Activated CD8-positive, alpha-beta memory T cell treated with anti-CD3 and anti-CD28 coated beads, Interleukin-2, amount 10 ng/mL, durations not matched to agents 7 days and 5 days (primary cell): ENCODE measurements around the gene DLG1. TPM values are rescaled to one million over a fixed set of nuclear protein-coding genes. Genes with fewer than 3 reads are reported as not detected.
A peak's percentile ranks its signal among the peaks of the same experiment; 100 is the strongest.

Experiments used
- ATAC-seq: fragments of 150-1000 bp; cut with Tn5 transposase; one replicate; pipeline ENCODE4 v1.10.0; 2021; ENCODE audit warnings: moderate library complexity
- CTCF ChIA-PET: fragments of 350-600 bp; sonication (Branson Sonifier 250); formaldehyde crosslinking; loops from one replicate; lab custom pipeline; 2021; ENCODE audit warnings: antibody characterized with exemption; lab: Charles Lee
- DNase-seq: peaks from one replicate; pipeline ENCODE4 v3.0.0-alpha.2; 2020
- H3K27ac Mint-ChIP-seq: one replicate; pipeline ENCODE4 v1.8.0; 2021; ENCODE audit warnings: mild to moderate bottlenecking, mixed read lengths
- H3K27me3 Mint-ChIP-seq: one replicate; pipeline ENCODE4 v1.8.0; 2021; ENCODE audit warnings: mixed read lengths
- H3K36me3 Mint-ChIP-seq: one replicate; pipeline ENCODE4 v1.8.0; 2021; ENCODE audit warnings: mild to moderate bottlenecking, mixed read lengths
- H3K4me1 Mint-ChIP-seq: one replicate; pipeline ENCODE4 v1.8.0; 2021; ENCODE audit warnings: mixed read lengths
- H3K4me3 Mint-ChIP-seq: one replicate; pipeline ENCODE4 v1.8.0; 2021; ENCODE audit warnings: mild to moderate bottlenecking, moderate library complexity, mixed read lengths
- H3K9me3 Mint-ChIP-seq: one replicate; pipeline ENCODE4 v1.8.0; 2022; ENCODE audit warnings: low read depth, mixed read lengths
- total RNA-seq, 2 experiments: library from RNA; stranded (reverse); gene quantifications; one replicate each; pipeline ENCODE4 v1.2.3, GENCODE V29; 2021

The DLG1 gene
- total RNA-seq, 2 experiments from 2014 or later, result 62.0 to 80.3 TPM

- ATAC-seq (no peak), DNase-seq (no peak)
- Mint-ChIP-seq H3K27me3 (peaks cover 47% of the 10 kb centered on the region), H3K36me3 (no peaks in the 10 kb centered on the region), H3K4me3 (no peak overlapping the region), H3K9me3 (no peaks in the 10 kb centered on the region), H3K27ac (no peak overlapping the region), H3K4me1 (peaks cover 32% of the 10 kb centered on the region)
- CTCF ChIA-PET, result interaction anchor here (1.2 to 1.5 kb wide), 2 partner anchors 11 to 49 kb away, joined by 4 read pairs; no protein-coding TSS in a partner anchor
Measured at GRCh38 chr3:197306374-197307086, 8.1 kb upstream of the DLG1 start.

- Mint-ChIP-seq H3K9me3 (no peaks in the 10 kb centered on the region), H3K4me3 (no peak overlapping the region), H3K27me3 (peaks cover 46% of the 10 kb centered on the region), H3K4me1 (peaks cover 32% of the 10 kb centered on the region), H3K36me3 (no peaks in the 10 kb centered on the region), H3K27ac (no peak overlapping the region)
- DNase-seq, result peak; percentile 52
- CTCF ChIA-PET, result interaction anchor here (1.2 to 1.5 kb wide), 2 partner anchors 10 to 48 kb away, joined by 4 read pairs; no protein-coding TSS in a partner anchor
- ATAC-seq, result peak; percentile 87
Measured at GRCh38 chr3:197305854-197306253, 7.4 kb upstream of the DLG1 start.

- no peak for ATAC-seq
- CTCF ChIA-PET, result no interaction called here
- Mint-ChIP-seq H3K27ac (no peak overlapping the region), H3K4me1 (peaks cover 21% of the 10 kb centered on the region), H3K36me3 (no peaks in the 10 kb centered on the region), H3K9me3 (no peaks in the 10 kb centered on the region), H3K4me3 (no peak overlapping the region), H3K27me3 (peaks cover 55% of the 10 kb centered on the region)
- no peak for DNase-seq
Measured at GRCh38 chr3:197303452-197303851, 5.0 kb upstream of the DLG1 start.

GRCh38 chr3:197302696-197303341 is 4.4 kb upstream of the DLG1 start:
- CTCF ChIA-PET, result no interaction called here
- no peak overlapping the region for H3K4me3 Mint-ChIP-seq
- H3K9me3 Mint-ChIP-seq, result no peaks in the 10 kb centered on the region
- H3K4me1 Mint-ChIP-seq, result peaks cover 21% of the 10 kb centered on the region
- H3K36me3 Mint-ChIP-seq, result peaks cover 1% of the 10 kb centered on the region
- no peak for ATAC-seq
- peaks cover 53% of the 10 kb centered on the region for H3K27me3 Mint-ChIP-seq
- no peak for DNase-seq
- no peak overlapping the region for H3K27ac Mint-ChIP-seq

- peaks cover 53% of the 10 kb centered on the region for H3K27me3 Mint-ChIP-seq
- peaks cover 3% of the 10 kb centered on the region for H3K36me3 Mint-ChIP-seq
- H3K4me1 Mint-ChIP-seq, result peaks cover 21% of the 10 kb centered on the region
- no peak for ATAC-seq
- H3K4me3 Mint-ChIP-seq, result no peak overlapping the region
- no peaks in the 10 kb centered on the region for H3K9me3 Mint-ChIP-seq
- no peak overlapping the region for H3K27ac Mint-ChIP-seq
- no peak for DNase-seq
- CTCF ChIA-PET, result no interaction called here
Measured at GRCh38 chr3:197302033-197302432, 3.6 kb upstream of the DLG1 start.

- H3K27ac Mint-ChIP-seq, result no peak overlapping the region
- H3K9me3 Mint-ChIP-seq, result no peaks in the 10 kb centered on the region
- peaks cover 21% of the 10 kb centered on the region for H3K4me1 Mint-ChIP-seq
- CTCF ChIA-PET, result interaction anchor here (0.6 kb wide), 1 partner anchor 428 kb away, joined by 3 read pairs; no protein-coding TSS in a partner anchor
- H3K4me3 Mint-ChIP-seq, result no peak overlapping the region
- peaks cover 47% of the 10 kb centered on the region for H3K27me3 Mint-ChIP-seq
- ATAC-seq (no peak), DNase-seq (no peak)
- peaks cover 12% of the 10 kb centered on the region for H3K36me3 Mint-ChIP-seq
Measured at GRCh38 chr3:197300361-197300760, 1.9 kb upstream of the DLG1 start.

GRCh38 chr3:197298945-197299854 is 788 bp upstream of the DLG1 start:
- Mint-ChIP-seq H3K4me1 (peaks cover 19% of the 10 kb centered on the region), H3K4me3 (peak overlapping the region; percentile 91), H3K36me3 (peaks cover 16% of the 10 kb centered on the region), H3K9me3 (no peaks in the 10 kb centered on the region), H3K27ac (peak overlapping the region; percentile 87), H3K27me3 (peaks cover 40% of the 10 kb centered on the region)
- DNase-seq (peak; percentile 54), ATAC-seq (peak; percentile 22)
- CTCF ChIA-PET, result interaction anchor here (2.0 kb wide), 1 partner anchor 43 kb away, joined by 10 read pairs; no protein-coding TSS in a partner anchor

GRCh38 chr3:197297476-197298340 is 704 bp downstream of the DLG1 start:
- CTCF ChIA-PET, result interaction anchor here (2.0 kb wide), 1 partner anchor 41 kb away, joined by 10 read pairs; no protein-coding TSS in a partner anchor
- peaks cover 26% of the 10 kb centered on the region for H3K4me1 Mint-ChIP-seq
- peak overlapping the region; percentile 91 for H3K4me3 Mint-ChIP-seq

GRCh38 chr3:197297002-197297401 is 1.4 kb downstream of the DLG1 start:
- Mint-ChIP-seq H3K36me3 (peaks cover 30% of the 10 kb centered on the region), H3K27ac (peak overlapping the region; percentile 72), H3K4me1 (peaks cover 30% of the 10 kb centered on the region), H3K4me3 (peak overlapping the region; percentile 91), H3K9me3 (no peaks in the 10 kb centered on the region), H3K27me3 (peaks cover 21% of the 10 kb centered on the region)
- CTCF ChIA-PET, result interaction anchor here (2.0 kb wide), 1 partner anchor 41 kb away, joined by 10 read pairs; no protein-coding TSS in a partner anchor
- no peak for DNase-seq
- ATAC-seq, result no peak

More at GRCh38 chr3:197297476-197298340, 704 bp downstream of the DLG1 start:
- peak; percentile 89 for ATAC-seq
- Mint-ChIP-seq H3K9me3 (no peaks in the 10 kb centered on the region), H3K36me3 (peaks cover 24% of the 10 kb centered on the region), H3K27me3 (peaks cover 28% of the 10 kb centered on the region), H3K27ac (peak overlapping the region; percentile 87)
- peak; percentile 94 for DNase-seq

GRCh38 chr3:197296545-197296944 is 1.9 kb downstream of the DLG1 start:
- CTCF ChIA-PET, result no interaction called here
- peaks cover 21% of the 10 kb centered on the region for H3K27me3 Mint-ChIP-seq
- DNase-seq (no peak), ATAC-seq (no peak)
- no peaks in the 10 kb centered on the region for H3K9me3 Mint-ChIP-seq
- H3K4me3 Mint-ChIP-seq, result peak overlapping the region; percentile 91
- peak overlapping the region; percentile 72 for H3K27ac Mint-ChIP-seq
- peaks cover 35% of the 10 kb centered on the region for H3K36me3 Mint-ChIP-seq
- peaks cover 34% of the 10 kb centered on the region for H3K4me1 Mint-ChIP-seq

- no peak for ATAC-seq
- DNase-seq, result no peak
- Mint-ChIP-seq H3K27me3 (peaks cover 16% of the 10 kb centered on the region), H3K36me3 (peaks cover 41% of the 10 kb centered on the region), H3K9me3 (no peaks in the 10 kb centered on the region), H3K4me3 (peak overlapping the region; percentile 15), H3K4me1 (peaks cover 41% of the 10 kb centered on the region), H3K27ac (no peak overlapping the region)
- CTCF ChIA-PET, result interaction anchor here (1.0 kb wide), 1 partner anchor 10 kb away, joined by 4 read pairs; no protein-coding TSS in a partner anchor
Measured at GRCh38 chr3:197295871-197296270, 2.5 kb downstream of the DLG1 start.

GRCh38 chr3:197293605-197294237 is 4.7 kb downstream of the DLG1 start:
- Mint-ChIP-seq H3K9me3 (no peaks in the 10 kb centered on the region), H3K36me3 (peaks cover 55% of the 10 kb centered on the region), H3K27me3 (no peaks in the 10 kb centered on the region), H3K27ac (no peak overlapping the region), H3K4me1 (peaks cover 39% of the 10 kb centered on the region), H3K4me3 (no peak overlapping the region)
- ATAC-seq (no peak), DNase-seq (no peak)
- CTCF ChIA-PET, result interaction anchor here (1.0 kb wide), 1 partner anchor 34 kb away, joined by 3 read pairs; no protein-coding TSS in a partner anchor
